ENCODE results near the gene CHAF1B. TPM values are rescaled to one million over a fixed set of nuclear protein-coding genes. Genes with fewer than 3 reads are reported as not detected.

CHAF1B gene
- total and polyA plus RNA-seq, 8 donors = 4.1 to 11.6 (median 9.4) TPM

DNA sequence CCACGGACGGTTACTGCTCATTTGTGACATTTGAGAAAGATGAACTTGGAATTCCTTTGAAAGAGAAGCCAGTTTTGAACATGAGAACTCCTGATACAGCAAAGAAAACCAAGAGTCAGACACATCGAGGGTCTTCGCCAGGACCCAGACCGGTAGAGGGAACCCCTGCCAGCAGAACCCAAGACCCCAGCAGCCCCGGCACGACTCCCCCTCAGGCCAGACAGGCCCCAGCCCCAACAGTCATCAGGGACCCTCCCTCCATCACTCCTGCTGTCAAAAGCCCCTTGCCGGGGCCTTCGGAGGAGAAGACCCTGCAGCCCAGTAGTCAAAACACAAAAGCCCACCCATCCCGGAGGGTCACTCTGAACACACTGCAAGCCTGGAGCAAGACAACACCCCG lies 27.7 kb downstream of the CHAF1B start:
- H3K4me1 ChIP-seq = no peaks in the 10 kb centered on the region
- H3K27ac ChIP-seq = no peak overlapping the region
- H3K4me3 ChIP-seq = no peak overlapping the region
- no peaks in the 10 kb centered on the region for H3K27me3 ChIP-seq
- H3K36me3 ChIP-seq = peaks cover 0 to 58% of the 10 kb centered on the region in 2 donors
- intact Hi-C loops (cut with DNase I) = no loop called here
- TF ChIP-seq, protein P1, sequence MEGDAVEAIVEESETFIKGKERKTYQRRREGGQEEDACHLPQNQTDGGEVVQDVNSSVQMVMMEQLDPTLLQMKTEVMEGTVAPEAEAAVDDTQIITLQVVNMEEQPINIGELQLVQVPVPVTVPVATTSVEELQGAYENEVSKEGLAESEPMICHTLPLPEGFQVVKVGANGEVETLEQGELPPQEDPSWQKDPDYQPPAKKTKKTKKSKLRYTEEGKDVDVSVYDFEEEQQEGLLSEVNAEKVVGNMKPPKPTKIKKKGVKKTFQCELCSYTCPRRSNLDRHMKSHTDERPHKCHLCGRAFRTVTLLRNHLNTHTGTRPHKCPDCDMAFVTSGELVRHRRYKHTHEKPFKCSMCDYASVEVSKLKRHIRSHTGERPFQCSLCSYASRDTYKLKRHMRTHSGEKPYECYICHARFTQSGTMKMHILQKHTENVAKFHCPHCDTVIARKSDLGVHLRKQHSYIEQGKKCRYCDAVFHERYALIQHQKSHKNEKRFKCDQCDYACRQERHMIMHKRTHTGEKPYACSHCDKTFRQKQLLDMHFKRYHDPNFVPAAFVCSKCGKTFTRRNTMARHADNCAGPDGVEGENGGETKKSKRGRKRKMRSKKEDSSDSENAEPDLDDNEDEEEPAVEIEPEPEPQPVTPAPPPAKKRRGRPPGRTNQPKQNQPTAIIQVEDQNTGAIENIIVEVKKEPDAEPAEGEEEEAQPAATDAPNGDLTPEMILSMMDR (IDR thresholded peaks at IDR 0.05) = no peak
- DNase-seq (no peak), ATAC-seq (no peak)
- no peaks in the 10 kb centered on the region for H3K9me3 ChIP-seq

DNA sequence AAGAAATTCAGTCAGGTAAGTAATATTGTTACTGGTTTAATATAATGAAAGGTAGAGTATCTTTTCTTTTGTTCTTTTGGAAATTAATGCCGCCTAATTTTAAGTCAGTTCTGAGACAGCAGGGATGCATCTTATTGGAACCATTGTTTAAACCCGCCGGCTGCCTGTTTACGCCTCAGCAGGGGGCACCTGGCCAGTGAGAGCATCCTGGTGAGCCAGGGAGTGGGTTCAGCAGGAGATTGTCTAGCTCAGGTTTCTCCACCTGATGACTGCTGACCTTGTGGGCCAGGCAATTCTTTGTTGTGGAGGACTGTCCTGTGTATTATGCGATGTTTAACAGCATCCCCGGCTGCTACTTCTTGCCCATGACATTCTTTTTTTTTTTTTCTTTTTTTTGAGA lies 30.2 kb downstream of the CHAF1B start:
- Histone ChIP-seq H3K36me3 (peaks cover 0 to 60% of the 10 kb centered on the region in 2 donors), H3K9me3 (no peaks in the 10 kb centered on the region), H3K4me1 (no peaks in the 10 kb centered on the region), H3K27ac (no peak overlapping the region), H3K4me3 (no peak overlapping the region), H3K27me3 (no peaks in the 10 kb centered on the region)
- TF ChIP-seq, protein P1 (IDR thresholded peaks at IDR 0.05) = no peak
- intact Hi-C loops (cut with DNase I) = no loop called here
- ATAC-seq = no peak
- no peak for DNase-seq

DNA sequence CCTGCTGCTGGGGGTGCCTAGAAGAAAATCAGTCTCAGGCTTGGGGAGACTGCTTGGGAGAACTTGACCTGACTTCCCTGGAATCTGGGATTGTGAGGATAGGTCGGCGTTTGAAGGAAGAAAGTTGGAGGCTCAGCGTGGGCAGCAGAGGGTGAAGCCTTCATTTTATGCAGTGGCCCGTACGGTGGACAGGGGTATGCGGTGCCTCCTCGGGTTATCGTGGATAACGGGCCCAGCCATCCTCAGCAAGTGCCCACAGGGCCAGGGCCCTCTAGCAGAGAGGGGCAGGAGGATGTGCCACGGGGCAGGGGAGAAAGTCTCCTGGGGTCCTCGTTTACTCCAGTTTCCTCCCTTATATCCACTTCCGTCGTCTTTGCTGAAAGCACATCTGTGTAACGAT lies 34.0 kb downstream of the CHAF1B start:
- no peak overlapping the region for H3K4me3 ChIP-seq
- DNase-seq = no peak
- no peaks in the 10 kb centered on the region for H3K9me3 ChIP-seq
- H3K27me3 ChIP-seq = no peaks in the 10 kb centered on the region
- no peak for ATAC-seq
- TF ChIP-seq, protein P1 (IDR thresholded peaks at IDR 0.05) = no peak
- H3K4me1 ChIP-seq = no peaks in the 10 kb centered on the region
- intact Hi-C loops (cut with DNase I) = no loop called here
- peaks cover 0 to 27% of the 10 kb centered on the region in 2 donors for H3K36me3 ChIP-seq
- no peak overlapping the region for H3K27ac ChIP-seq

DNA sequence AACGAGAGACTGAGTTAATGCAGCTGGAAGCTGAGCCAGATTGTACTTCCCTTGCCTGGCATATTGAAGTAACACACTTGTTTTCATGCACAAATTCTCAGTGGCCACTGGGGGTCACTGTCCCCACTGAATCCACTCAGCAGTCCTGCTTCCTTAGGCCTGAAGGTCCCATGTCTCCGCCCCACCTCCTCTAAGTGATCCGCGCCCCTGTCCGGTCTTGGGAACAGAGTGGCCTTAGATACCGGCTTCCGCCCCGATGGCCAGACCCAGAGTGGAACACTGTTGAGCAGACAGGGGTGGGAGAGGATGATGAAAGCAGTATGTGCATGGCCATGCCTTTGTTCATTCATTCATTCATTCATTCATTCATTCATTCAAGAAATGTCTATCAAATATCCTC lies 34.8 kb downstream of the CHAF1B start:
- H3K27ac ChIP-seq = no peak overlapping the region
- no peaks in the 10 kb centered on the region for H3K9me3 ChIP-seq
- no peaks in the 10 kb centered on the region for H3K4me1 ChIP-seq
- TF ChIP-seq, protein P1 (IDR thresholded peaks at IDR 0.05) = peak; percentile 64 to 71
- no peaks in the 10 kb centered on the region for H3K27me3 ChIP-seq
- H3K4me3 ChIP-seq = no peak overlapping the region
- intact Hi-C loops (cut with DNase I) = no loop called here
- ATAC-seq (peak; percentile 97), DNase-seq (peak in 3 of 4 donors; percentile 66 to 91 (median 74))
- peaks cover 0 to 23% of the 10 kb centered on the region in 2 donors for H3K36me3 ChIP-seq

DNA sequence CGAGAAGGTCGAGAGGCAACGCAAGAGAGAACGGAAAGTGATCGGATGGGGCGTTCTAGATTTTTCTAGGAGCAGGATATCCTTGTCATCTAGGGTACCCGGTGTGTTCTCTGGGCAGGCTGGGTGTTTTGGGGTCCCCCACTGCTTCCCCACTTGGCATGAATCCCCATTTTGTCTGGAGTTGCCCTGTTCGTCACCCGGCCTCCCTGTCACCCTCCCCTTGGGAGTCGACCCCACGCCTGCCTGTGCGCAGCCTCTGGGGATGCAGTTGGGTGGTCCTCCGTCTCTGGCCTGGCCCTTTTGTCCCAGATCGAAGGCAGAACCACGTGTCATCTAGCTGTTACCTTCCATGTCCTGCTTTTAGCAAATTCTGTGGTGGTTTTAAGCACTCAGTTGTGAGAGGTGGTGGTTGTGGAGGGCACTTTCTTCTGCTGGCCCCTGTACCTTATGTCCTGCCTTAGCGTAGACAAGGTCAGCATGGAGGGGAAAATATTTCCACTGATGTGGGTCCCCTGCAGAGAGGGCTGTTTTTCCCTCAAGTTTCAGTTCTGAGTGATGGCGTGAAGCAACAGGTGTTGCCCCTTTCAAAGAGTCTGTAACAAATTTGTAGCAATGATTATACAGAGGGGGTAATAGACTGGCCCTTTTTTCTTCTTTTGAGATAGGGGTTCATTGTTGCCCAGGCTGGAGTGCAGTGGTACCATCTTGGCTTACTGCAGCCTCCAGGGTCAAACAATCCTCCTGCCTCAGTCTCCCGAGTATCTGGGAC lies 35.6 kb downstream of the CHAF1B start:
- intact Hi-C loops (cut with DNase I) = no loop called here
- H3K9me3 ChIP-seq = no peaks in the 10 kb centered on the region
- H3K4me1 ChIP-seq = no peaks in the 10 kb centered on the region
- no peak overlapping the region for H3K27ac ChIP-seq
- H3K36me3 ChIP-seq = peaks cover 0 to 17% of the 10 kb centered on the region in 2 donors
- no peak overlapping the region for H3K4me3 ChIP-seq
- H3K27me3 ChIP-seq = no peaks in the 10 kb centered on the region
- TF ChIP-seq, protein P1 (IDR thresholded peaks at IDR 0.05) = no peak
- no peak for DNase-seq
- ATAC-seq = no peak
